ENCODE data around the gene CYP27B1. TPM values are rescaled to one million over a fixed set of nuclear protein-coding genes. Genes with fewer than 3 reads are reported as not detected.

CYP27B1 gene
- total RNA-seq, 1 donor from 2014 or later, result 2.4 TPM

DNA sequence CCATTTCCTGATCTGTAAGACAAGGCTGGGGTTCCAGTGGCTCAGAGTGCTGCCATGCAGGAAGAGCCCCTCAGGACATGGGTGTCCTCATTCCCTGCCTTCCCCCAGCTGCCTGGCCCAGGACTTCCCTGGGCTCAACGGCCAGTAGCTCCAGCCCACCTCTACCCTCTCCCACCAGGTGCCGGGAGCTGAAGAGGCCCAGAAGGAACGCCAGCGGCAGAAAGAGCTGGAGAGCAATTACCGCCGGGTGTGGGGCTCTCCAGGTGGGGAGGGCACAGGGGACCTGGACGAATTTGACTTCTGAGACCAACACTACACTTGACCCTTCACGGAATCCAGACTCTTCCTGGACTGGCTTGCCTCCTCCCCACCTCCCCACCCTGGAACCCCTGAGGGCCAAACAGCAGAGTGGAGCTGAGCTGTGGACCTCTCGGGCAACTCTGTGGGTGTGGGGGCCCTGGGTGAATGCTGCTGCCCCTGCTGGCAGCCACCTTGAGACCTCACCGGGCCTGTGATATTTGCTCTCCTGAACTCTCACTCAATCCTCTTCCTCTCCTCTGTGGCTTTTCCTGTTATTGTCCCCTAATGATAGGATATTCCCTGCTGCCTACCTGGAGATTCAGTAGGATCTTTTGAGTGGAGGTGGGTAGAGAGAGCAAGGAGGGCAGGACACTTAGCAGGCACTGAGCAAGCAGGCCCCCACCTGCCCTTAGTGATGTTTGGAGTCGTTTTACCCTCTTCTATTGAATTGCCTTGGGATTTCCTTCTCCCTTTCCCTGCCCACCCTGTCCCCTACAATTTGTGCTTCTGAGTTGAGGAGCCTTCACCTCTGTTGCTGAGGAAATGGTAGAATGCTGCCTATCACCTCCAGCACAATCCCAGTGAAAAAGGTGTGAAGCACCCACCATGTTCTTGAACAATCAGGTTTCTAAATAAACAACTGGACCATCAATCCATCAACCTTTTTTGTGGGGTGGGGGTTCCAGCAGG lies 46.0 kb downstream of the CYP27B1 start:
- TF ChIP-seq CTCF (IDR thresholded peaks at IDR 0.05), result no peak
- no peak for ATAC-seq (ENCODE audit: low read depth)
- Mint-ChIP-seq H3K9me3 (no peaks in the 10 kb centered on the region), H3K36me3 (ENCODE audit: low read depth) (peaks cover 63% of the 10 kb centered on the region), H3K4me1 (peaks cover 15% of the 10 kb centered on the region), H3K27me3 (no peaks in the 10 kb centered on the region), H3K4me3 (no peak overlapping the region), H3K27ac (no peak overlapping the region)
- DNase-seq, result no peak
- ChIA-PET POLR2A (no interaction called here), CTCF (no interaction called here)
- intact Hi-C loops (cut with micrococcal nuclease), result loop anchor here (2.0 kb wide), 1 partner anchor 22 kb away; no protein-coding TSS in a partner anchor

- Mint-ChIP-seq H3K27ac (no peak overlapping the region), H3K4me3 (no peak overlapping the region), H3K9me3 (no peaks in the 10 kb centered on the region), H3K36me3 (ENCODE audit: low read depth) (peaks cover 68% of the 10 kb centered on the region), H3K27me3 (no peaks in the 10 kb centered on the region), H3K4me1 (peaks cover 16% of the 10 kb centered on the region)
- POLR2A ChIA-PET, result interaction anchor here (0.5 kb wide), 1 partner anchor 76 kb away, joined by 3 read pairs; no protein-coding TSS in a partner anchor
- DNase-seq (no peak), ATAC-seq (ENCODE audit: low read depth) (no peak)
- intact Hi-C loops (cut with micrococcal nuclease), result loop anchor here (2.0 kb wide), 1 partner anchor 23 kb away; no protein-coding TSS in a partner anchor
- TF ChIP-seq CTCF (IDR thresholded peaks at IDR 0.05), result no peak
- CTCF ChIA-PET, result no interaction called here
Measured at GRCh38 chr12:57719777-57720605, 46.9 kb downstream of the CYP27B1 start.

DNA sequence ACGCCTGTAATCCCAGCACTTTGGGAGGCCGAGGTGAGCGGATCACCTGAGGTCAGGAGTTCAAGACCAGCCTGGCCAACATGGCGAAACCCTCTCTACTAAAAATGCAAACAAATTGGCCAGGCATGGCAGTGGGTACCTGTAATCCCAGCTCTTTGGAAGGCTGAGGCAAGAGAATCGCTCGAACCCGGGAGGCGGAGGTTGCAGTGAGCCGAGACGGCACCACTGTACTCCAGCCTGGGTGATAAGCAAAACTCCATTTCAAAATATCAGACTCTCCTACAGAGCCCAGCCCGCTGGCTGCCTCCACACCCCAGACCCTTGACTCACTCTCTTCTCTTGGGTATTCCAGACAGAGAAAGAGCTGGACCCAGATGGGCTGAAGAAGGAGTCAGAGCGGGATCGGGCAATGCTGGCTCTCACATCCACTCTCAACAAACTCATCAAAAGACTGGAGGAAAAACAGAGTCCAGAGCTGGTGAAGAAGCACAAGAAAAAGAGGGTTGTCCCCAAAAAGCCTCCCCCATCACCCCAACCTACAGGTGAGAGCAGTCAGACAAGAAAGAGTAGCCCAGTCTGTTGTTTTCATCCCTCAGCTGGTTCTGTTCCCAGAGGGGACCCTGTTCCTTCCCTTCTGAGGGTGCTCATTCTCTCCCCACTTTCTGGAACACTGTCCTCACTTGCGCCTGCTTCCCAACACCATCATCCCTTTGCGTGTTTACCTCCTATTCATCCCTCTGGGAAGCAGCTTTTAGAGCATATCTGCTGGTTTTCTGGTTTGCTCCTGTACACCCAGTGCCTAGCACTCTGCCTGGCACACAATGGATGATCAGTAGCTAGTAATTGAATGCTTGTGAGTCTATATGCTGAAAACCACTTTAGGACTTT lies 48.0 kb downstream of the CYP27B1 start:
- ChIA-PET CTCF (no interaction called here), POLR2A (interaction anchor here (0.5 kb wide), 1 partner anchor 75 kb away, joined by 3 read pairs; no protein-coding TSS in a partner anchor)
- Mint-ChIP-seq H3K27ac (no peak overlapping the region), H3K4me3 (no peak overlapping the region), H3K9me3 (no peaks in the 10 kb centered on the region), H3K4me1 (peaks cover 12% of the 10 kb centered on the region), H3K36me3 (ENCODE audit: low read depth) (peaks cover 71% of the 10 kb centered on the region), H3K27me3 (no peaks in the 10 kb centered on the region)
- intact Hi-C loops (cut with micrococcal nuclease), result no loop called here
- no peak for DNase-seq
- no peak for ATAC-seq (ENCODE audit: low read depth)
- TF ChIP-seq CTCF (IDR thresholded peaks at IDR 0.05), result no peak

DNA sequence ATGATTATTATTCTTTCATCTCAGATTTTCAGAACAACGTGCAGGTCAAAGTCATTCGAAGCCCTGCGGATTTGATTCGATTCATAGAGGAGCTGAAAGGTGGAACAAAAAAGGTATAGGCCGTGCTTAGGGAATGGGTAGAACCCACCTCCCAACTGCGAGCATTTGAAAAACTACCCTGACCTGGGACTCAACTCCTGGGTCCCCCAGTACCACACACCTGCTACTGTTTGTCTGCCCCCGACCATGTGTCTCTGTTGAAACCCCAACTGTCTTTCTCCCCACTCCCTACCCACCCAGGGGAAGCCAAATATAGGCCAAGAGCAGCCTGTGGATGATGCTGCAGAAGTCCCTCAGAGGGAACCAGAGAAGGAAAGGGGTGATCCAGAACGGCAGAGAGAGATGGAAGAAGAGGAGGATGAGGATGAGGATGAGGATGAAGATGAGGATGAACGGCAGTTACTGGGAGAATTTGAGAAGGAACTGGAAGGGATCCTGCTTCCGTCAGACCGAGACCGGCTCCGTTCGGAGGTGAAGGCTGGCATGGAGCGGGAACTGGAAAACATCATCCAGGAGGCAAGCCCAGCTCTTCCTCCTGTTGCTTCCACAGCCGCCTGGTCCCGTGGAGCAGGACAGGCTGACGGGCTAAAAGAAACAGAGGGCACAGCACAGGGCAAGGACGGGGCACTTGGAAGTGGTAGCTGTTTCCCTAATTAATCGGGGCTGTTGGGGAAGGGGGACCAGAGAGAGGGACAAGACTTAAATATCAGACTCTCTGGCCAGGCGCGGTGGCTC lies 48.8 kb downstream of the CYP27B1 start:
- DNase-seq (no peak), ATAC-seq (ENCODE audit: low read depth) (no peak)
- H3K27ac Mint-ChIP-seq, result no peak overlapping the region
- H3K36me3 Mint-ChIP-seq (ENCODE audit: low read depth), result peaks cover 77% of the 10 kb centered on the region
- no peaks in the 10 kb centered on the region for H3K9me3 Mint-ChIP-seq
- H3K27me3 Mint-ChIP-seq, result no peaks in the 10 kb centered on the region
- ChIA-PET POLR2A (no interaction called here), CTCF (no interaction called here)
- TF ChIP-seq CTCF (IDR thresholded peaks at IDR 0.05), result no peak
- no peak overlapping the region for H3K4me3 Mint-ChIP-seq
- peaks cover 12% of the 10 kb centered on the region for H3K4me1 Mint-ChIP-seq
- intact Hi-C loops (cut with micrococcal nuclease), result no loop called here
